Activated CD8-positive, alpha-beta memory T cell treated with anti-CD3 and anti-CD28 coated beads, Interleukin-2, amount 10 ng/mL, durations not matched to agents 7 days and 5 days (primary cell): ENCODE data around the gene CNST. TPM values are rescaled to one million over a fixed set of nuclear protein-coding genes. Genes with fewer than 3 reads are reported as not detected.
"Not testable (repeated sequence)": the region's sequence is repeated elsewhere in the genome, so short reads cannot be mapped to it uniquely, and the experiment has no call there.

Source experiments
- ATAC-seq: fragments of 150-1000 bp; cut with Tn5 transposase; one replicate; pipeline ENCODE4 v1.10.0; 2021; ENCODE audit warnings: moderate library complexity
- CTCF ChIA-PET: fragments of 350-600 bp; sonication (Branson Sonifier 250); formaldehyde crosslinking; loops from one replicate; lab custom pipeline; 2021; ENCODE audit warnings: antibody characterized with exemption; lab: Charles Lee
- DNase-seq: peaks from one replicate; pipeline ENCODE4 v3.0.0-alpha.2; 2020
- H3K27ac Mint-ChIP-seq: one replicate; pipeline ENCODE4 v1.8.0; 2021; ENCODE audit warnings: mild to moderate bottlenecking, mixed read lengths
- H3K27me3 Mint-ChIP-seq: one replicate; pipeline ENCODE4 v1.8.0; 2021; ENCODE audit warnings: mixed read lengths
- H3K36me3 Mint-ChIP-seq: one replicate; pipeline ENCODE4 v1.8.0; 2021; ENCODE audit warnings: mild to moderate bottlenecking, mixed read lengths
- H3K4me1 Mint-ChIP-seq: one replicate; pipeline ENCODE4 v1.8.0; 2021; ENCODE audit warnings: mixed read lengths
- H3K4me3 Mint-ChIP-seq: one replicate; pipeline ENCODE4 v1.8.0; 2021; ENCODE audit warnings: mild to moderate bottlenecking, moderate library complexity, mixed read lengths
- H3K9me3 Mint-ChIP-seq: one replicate; pipeline ENCODE4 v1.8.0; 2022; ENCODE audit warnings: low read depth, mixed read lengths
- total RNA-seq, 2 experiments: library from RNA; stranded (reverse); gene quantifications; one replicate each; pipeline ENCODE4 v1.2.3, GENCODE V29; 2021

CNST gene
- total RNA-seq, 2 experiments from 2014 or later, result 27.3 to 30.2 TPM

DNA sequence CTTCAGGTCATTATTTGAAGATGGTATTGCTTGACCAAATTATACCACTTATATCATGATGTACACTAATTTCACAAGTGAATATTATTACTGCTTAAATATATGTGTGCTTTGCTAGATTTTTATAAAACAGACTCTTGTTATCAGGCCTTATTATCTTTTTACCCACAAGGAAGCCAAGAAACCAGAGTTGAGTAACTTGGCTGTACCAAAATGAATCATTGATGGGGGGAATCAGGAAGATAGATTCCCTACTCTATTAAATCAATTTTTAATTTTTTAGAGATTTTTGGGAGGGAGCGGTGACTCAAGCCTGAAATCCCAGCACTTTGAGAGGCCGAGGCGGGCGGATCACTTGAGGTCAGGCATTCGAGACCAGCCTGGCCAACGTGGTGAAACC, 141.9 kb downstream of the CNST start:
- Mint-ChIP-seq H3K27me3 (peaks cover 8% of the 10 kb centered on the region), H3K36me3 (no peaks in the 10 kb centered on the region), H3K27ac (no peak overlapping the region), H3K9me3 (peaks cover 5% of the 10 kb centered on the region), H3K4me3 (no peak overlapping the region), H3K4me1 (peaks cover 24% of the 10 kb centered on the region)
- no peak for ATAC-seq
- CTCF ChIA-PET, result interaction anchor here (1.1 to 1.3 kb wide), 3 partner anchors 16 to 210 kb away, joined by 3 to 5 read pairs (median 4); partner anchors contain the start of gene SCCPDH
- no peak for DNase-seq

DNA sequence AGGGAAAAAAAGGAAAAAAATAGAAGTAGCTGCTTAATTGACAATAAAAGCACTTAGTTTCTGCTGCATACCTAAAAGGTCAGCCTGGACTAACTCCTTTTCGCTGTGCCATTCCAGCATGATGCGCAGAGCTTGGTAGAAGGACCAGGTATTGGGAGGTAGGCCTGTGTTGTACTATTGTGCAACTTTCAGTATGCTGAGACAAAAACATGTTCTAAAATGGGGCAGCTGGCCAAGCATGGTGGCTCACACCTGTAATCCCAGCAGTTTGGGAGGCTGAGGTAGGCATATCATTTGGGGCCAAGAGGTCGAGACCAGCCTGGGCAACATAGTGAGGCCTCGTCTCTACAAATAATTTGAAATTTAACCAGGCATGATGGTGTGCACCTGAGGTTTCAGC, 142.9 kb downstream of the CNST start:
- DNase-seq, result no peak
- no peak for ATAC-seq
- no peaks in the 10 kb centered on the region for H3K36me3 Mint-ChIP-seq
- peaks cover 5% of the 10 kb centered on the region for H3K9me3 Mint-ChIP-seq
- no peak overlapping the region for H3K4me3 Mint-ChIP-seq
- H3K27ac Mint-ChIP-seq, result no peak overlapping the region
- CTCF ChIA-PET, result interaction anchor here (0.8 kb wide), 1 partner anchor 46 kb away, joined by 4 read pairs; no protein-coding TSS in a partner anchor
- H3K27me3 Mint-ChIP-seq, result peaks cover 3% of the 10 kb centered on the region
- H3K4me1 Mint-ChIP-seq, result peaks cover 24% of the 10 kb centered on the region

DNA sequence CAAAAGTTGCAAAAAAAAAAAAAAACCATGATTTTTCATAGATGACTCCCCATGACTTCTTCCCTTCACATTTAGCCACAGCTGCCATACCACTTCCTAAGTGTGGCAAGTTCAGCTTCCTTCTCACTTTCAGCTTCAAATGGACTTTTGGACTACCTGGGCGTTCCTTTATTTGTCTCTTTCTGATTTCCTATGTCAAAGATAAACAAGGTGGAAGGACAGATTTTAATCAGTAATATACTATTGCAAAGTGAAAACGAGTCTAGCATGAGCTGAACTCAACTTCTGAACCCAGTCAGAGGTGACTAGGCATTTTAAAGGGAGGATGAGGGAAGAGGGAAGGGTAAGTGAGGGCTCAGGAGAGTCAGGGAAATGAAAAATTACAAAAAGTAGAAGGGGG, 143.6 kb downstream of the CNST start:
- Mint-ChIP-seq H3K36me3 (no peaks in the 10 kb centered on the region), H3K4me3 (no peak overlapping the region), H3K27ac (no peak overlapping the region), H3K4me1 (peaks cover 24% of the 10 kb centered on the region), H3K9me3 (peaks cover 5% of the 10 kb centered on the region), H3K27me3 (peaks cover 3% of the 10 kb centered on the region)
- ATAC-seq (no peak), DNase-seq (no peak)
- CTCF ChIA-PET, result no interaction called here

DNA sequence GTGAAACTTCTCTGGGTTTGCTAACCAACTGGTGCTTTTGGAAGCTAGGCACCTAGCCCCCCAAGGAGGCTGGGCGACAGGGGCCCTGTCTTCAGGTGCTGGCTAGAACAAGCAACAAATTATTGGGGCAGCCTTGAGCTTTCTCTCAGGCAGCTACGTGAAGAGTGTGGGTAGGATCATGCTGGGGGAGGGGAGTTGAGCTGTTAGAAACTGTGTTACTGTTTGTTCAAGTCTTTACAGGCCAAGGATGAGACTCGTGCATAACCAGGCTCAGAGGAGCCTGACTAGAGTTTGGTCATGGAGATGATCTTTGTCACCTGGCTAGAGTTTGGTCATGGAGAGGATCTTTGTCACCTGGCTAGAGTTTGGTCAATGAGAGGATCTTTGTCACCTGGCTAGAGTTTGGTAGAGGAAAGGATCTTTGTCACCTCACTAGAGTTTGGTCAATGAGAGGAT, 145.3 kb downstream of the CNST start:
- H3K4me3 Mint-ChIP-seq, result no peak overlapping the region
- no peak overlapping the region for H3K27ac Mint-ChIP-seq
- peaks cover 12% of the 10 kb centered on the region for H3K27me3 Mint-ChIP-seq
- H3K36me3 Mint-ChIP-seq, result no peaks in the 10 kb centered on the region
- no peak for ATAC-seq
- H3K4me1 Mint-ChIP-seq, result peaks cover 21% of the 10 kb centered on the region
- CTCF ChIA-PET, result no interaction called here
- DNase-seq, result no peak
- H3K9me3 Mint-ChIP-seq, result peaks cover 5% of the 10 kb centered on the region

DNA sequence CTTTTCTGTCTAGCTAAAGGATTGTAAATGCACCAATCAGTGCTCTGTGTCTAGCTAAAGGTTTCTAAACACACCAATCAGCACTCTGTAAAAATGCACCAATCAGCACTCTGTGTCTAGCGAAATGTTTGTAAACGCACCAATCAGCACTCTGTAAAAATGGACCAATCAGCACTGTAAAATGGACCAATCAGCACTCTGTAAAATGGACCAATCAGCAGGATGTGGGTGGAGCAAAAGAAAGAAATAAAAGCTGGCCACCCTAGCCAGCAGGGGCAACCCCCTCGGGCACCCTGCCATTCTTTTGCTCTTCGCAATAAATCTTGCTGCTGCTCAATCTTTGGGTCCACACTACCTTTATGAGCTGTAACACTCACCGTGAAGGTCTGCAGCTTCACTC, 146.2 kb downstream of the CNST start:
- H3K36me3 Mint-ChIP-seq, CTCF ChIA-PET, H3K4me3 Mint-ChIP-seq, H3K27ac Mint-ChIP-seq, H3K9me3 Mint-ChIP-seq, DNase-seq, ATAC-seq: not testable (repeated sequence)
- H3K27me3 Mint-ChIP-seq, result peaks cover 15% of the 10 kb centered on the region
- H3K4me1 Mint-ChIP-seq, result peaks cover 19% of the 10 kb centered on the region

Other genes starting within 250 kb of the CNST start
- gene SMYD3, start 59.2 kb upstream of the CNST start, total RNA-seq, result 10 to 100 TPM; 18.1 to 26.8 TPM
- 10 to 100 TPM in 1 of 2 experiments, 1 to 10 TPM in 1; 7.2 to 13.9 TPM for gene TFB2M, start 195 bp upstream of the CNST start, total RNA-seq
- gene SCCPDH, start 158.0 kb downstream of the CNST start, total RNA-seq, result 10 to 100 TPM; 15.2 to 24.8 TPM